Dermis blood vessel endothelial cell (primary cell): ENCODE measurements around the gene CD6. TPM values are rescaled to one million over a fixed set of nuclear protein-coding genes. Genes with fewer than 3 reads are reported as not detected.

Experiments
- DNase-seq: peaks from one replicate; pipeline ENCODE4 v3.0.0; 2010
- total RNA-seq: library from RNA; depleted of rRNA; stranded (reverse); fragments of >200 nt; gene quantifications from 2 replicates; pipeline ENCODE4 v1.2.3, GENCODE V29; 2014

Gene CD6
- total RNA-seq, 1 donor from 2014 or later = not detected

DNA sequence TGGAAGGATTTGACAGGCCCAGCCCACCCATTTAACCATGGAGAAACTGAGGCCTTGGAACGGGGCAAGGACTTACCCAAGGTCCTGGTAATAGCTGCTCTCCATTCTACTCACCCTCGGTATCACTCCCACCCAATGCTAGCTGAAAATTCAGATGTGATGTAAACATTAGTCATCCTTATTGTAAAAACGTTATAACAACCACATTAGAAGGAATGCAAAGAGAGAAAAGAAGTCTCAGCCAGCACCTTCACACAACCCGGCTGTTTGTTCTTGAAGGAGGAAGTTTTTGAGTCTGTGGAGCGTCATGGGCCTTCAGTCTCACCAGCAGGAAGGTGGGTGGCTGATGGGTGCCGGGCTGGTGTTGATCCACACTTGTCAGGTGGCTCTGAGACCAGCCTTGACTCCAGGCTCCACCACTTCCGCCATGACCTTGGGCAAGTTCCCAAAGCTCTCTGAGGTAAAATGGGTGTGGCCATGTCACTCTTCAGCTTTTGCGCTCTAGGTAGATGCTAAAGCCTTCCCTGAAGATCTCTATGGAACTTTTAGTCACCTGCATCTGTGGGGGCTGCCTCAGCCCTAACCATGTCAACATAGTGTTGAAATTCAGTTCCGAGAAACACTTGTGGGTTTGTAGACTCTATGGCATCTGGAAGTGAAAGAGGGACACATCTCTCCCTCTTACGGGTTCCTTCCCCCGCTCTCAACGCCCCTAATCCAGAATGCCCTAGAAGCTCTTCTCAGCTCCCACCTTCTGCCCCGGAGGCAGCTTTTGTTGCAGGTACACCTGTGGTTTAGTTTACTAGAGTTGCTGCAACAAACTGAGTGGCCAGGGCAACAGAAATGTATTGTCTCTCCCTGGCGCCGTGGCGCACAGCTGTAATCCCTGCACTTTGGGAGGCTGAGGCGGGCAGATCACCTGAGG is 14.8 kb downstream of the CD6 start:
- DNase-seq = no peak

DNA sequence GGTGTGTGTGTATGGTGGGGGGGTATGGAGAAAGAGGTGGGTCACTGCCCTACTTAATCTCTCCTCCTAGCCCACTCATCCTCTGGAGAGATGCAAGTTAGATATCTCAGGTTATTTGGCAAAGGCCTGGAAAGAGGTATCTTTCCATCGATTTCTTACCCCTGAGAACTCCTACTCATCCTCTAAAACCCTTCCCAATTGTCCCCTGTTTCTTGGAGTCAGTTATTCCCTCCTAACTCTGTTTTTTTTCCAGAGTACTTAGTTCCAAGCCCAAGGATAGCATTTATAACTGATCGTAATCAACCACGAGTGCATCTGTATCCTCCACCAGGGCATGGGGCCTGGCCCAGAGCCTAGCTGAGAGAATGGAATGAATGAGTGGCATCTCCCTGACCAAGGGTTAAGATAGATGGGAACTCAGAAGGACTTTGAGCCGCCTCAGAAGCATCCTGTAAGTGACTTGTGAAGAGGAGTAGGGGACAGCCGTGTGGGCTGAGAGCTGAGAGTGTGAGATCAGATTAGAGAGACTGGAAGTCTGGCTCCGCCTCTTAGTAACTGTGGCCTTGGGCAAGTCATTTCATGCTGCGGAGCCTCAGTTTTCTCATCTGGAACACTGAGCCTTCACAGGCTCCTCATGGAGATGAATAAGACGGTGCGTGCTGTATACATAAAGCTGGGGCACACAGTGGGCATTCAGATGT is 16.2 kb downstream of the CD6 start:
- DNase-seq = no peak

DNA sequence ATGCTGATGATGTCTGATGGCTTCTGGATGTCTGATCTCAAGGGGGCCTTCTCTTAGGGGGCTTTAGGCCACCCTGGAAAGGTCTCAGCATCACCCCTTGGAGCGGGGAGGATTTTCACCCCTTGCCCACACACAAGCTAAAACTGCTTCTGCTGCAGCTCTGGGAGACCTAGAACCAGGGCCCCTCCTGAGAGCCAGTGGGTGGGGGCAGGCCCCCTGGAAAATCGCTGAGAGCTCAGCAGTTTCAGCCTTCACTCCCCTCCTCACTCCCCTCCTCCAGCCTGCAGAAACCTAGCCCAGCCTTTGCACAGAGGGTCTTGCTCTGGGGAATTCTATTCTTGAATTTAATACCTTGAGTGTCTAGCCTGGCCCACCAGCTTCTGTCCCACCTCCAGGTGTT is 17.2 kb downstream of the CD6 start:
- no peak for DNase-seq

DNA sequence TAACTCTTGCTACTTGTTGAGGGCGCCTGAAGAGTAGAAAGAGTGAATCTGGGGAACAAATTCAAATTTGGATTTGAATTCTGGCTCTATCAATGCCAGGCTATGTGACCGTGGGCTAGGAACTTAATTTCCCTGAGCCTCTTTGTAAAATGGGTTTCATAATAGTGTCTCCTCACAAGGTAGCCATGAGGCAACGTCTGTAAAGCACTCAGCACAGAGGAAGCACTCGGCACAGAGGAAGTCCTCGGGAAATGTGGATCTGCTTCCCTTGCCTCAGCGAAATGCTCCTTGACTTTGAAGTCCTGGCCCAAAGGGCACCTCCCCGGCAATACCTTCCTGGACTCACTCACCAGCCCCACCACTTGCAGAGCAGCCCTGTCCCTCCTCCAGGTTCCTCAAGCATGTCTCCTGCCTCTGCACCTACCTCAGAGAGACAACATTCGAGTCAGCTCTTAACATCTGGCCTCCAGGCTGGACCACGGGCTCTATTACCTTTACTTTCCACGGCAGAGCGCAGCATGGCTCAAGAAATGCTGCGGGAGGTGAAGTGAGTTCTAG is 17.7 kb downstream of the CD6 start:
- no peak for DNase-seq

DNA sequence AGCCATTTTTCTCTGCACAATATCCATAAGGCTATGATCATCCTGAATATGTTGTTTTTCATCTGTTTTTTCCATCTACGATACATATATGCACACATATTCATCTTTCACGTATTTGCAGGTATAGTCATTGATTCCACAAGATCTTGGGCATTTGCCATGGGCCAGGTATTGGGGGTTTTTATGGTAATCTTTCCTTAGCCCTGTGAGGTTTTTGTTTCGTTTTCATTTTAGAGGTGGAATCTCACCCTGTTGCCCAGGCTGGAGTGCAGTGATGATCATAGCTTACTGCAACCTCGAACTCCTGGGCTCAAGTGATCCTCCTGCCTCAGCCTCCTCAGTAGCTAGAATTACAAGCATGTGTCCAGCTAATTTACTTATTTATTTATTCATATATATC is 20.0 kb downstream of the CD6 start:
- no peak for DNase-seq

DNA sequence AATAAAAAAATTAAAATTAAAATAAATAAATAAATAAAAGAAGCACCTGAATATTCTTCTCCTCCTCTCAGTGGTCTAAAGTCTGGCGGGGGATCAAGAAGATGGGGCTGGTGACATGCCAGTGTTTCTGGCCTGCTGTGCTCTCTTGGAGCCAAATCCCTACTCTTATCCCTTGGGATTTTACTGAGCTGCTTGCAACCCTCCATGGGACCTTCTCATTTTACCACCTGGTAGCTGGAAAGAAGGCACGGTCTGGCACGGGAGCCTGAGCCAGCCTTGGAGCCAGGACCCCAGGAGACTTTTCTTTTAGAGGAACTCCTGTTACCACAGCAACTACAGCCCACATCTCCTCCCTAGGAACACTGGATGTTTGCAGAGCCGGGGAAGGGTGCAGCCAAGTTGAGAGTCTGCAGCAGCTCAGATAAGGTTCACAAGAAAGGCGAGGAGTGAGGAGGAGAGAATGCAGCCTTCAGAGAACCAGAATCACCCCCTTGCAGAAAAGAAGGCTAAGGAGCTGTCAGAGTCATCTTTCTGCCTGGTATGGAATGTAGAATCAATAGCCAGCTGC is 21.4 kb downstream of the CD6 start:
- no peak for DNase-seq

DNA sequence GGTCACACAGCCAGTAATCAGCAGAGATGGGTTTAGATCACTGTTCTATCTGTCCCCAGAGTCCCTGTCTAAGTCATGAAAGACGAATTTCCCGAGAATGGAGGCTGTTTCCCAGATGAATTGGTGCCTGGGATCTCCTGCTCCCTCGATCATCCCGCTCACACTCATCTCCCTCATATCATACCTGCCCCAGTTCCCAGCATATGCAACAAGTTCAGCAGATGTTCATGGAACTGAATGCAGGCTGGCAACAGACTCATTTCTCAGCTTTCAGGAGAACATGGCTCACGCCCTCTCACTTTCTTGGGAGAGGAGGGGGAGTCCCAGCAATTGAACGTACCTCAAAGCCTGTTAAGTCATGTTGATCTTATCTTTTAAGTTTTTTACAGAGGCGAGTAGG is 22.1 kb downstream of the CD6 start:
- DNase-seq = no peak

DNA sequence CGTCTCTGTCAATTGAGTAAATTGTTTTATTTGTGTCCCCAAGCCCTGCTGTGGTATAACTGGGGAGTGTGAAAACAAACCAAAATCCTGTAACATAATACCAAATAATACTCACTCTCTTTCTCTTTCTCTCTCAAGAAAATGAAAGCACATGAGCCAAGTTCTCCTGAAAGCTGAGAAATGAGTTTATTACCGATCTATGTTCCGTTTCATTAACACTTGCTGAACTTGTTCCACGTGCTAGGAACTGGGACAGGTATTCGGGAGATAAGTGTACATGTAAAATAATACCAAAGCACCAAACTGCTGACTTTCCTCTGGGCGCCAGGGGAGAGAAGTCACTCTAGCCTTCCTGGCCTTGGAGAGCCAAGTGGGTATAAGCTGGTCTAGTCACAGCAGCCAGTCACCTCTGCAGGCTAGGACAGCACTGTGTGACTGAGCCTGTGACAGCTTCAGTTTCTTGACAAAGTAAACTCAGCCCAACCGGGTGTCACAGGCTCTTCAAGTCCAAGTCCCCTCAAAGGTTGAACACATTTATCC is 23.1 kb downstream of the CD6 start:
- DNase-seq = no peak

DNA sequence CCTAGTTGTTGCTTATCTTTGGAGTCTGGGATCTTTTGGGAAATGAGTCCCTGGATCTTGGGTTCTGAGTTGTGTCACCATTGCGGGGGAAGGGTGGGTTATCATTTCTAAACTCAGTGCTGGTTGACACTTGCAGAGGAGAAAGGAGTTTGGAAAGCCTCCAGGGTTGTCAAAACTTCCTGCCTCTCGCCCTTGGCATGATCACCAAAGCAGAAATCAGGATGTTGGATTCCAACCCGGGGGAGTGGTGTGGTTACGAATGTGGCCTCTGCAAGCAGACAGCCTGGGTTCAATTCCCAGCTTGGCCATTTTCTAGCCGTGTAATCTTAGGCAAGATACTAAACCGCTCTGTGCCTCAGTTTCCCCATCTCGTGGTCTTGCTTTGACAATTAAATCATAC is 24.3 kb downstream of the CD6 start:
- DNase-seq = no peak

DNA sequence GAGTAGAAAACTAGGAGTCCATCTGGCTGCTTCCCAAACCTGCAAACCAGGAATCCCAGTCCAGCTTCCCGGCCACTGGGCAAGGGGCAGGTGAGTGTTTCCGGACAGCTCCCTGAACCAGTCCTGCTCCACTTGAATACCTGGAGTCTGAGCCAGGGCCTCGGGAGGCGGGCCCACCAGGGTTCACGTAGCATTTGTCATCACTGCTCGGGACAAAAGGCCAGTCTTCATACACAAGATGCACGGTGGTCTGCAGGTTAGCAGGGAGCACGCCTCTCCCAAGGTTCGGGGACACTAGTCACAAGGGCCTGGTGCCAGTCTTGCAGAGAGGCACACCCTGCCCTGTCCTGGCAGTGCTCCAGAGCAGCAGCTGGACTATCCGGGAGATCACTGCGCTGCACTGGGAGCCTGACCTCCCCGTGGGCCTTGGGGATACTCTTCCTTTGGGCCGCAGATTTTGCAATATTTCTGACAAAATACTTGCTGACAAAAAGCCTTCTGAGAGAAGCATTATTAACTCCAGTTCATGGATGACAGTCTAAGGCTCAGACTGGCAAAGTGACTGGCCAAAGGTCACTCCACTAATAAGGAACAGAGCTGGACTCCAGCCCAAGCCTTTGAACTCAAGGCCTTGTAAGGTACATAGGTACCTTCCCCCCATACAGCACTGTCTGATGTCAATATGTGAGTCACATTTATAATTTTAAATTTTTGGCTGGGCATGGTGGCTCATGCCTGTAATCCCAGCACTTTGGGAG is 25.1 kb downstream of the CD6 start:
- DNase-seq = no peak

DNA sequence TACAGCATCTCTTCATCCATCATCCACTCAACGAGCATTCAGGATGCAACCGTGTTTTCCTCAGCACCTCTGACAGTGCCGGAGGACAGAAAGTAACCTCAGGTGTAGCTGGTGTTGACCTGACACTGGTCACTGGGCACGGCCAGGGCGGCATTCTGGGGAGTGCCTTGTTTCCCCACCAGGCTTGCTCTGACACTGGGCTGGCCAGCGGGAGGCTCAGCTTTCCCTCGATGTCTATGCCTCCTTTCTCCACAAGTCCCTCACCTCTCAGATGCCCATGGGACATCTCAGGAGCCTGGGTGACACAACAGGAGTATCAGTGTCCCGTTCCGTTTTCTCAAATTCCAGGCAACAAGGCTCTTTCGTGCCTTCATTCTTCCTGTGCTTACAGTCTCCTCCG is 28.9 kb downstream of the CD6 start:
- DNase-seq = no peak

DNA sequence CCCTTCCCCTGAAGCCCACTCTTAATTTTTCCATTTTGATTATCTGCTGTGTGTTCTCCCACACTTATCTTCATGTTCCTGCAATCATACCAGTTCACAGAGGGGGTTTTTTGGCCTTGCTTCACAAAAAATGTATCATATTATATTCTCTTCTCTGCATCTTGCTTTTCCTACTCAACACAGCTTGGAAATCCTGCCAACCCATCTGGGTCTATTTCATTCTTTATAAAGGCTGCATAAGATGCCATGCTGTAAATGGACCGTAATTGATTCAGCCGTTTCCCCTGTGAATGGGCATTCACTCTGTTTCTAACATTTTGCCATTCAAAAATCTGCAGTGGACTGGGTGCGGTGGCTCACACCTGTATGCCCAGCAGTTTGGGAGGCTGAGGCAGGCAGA is 30.5 kb downstream of the CD6 start:
- DNase-seq = no peak

DNA sequence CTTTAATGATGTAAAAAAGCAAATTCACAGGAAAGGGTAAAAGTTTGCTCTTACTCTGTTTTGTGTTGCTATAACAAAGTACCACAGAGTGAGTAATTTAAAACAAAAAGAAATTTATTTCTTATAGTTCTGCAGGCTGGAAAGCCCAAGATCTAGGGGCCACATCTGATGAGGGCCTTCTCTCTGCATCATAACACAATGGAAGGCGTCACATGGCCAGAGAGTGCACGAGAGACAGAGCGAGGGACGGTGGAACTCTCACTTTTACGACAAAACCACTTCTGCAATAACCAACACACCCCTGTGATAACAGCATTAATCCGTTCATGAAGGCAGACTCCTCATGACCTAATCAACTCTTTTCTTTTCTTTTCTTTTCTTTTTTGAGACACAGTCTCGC is 31.1 kb downstream of the CD6 start:
- DNase-seq = no peak

DNA sequence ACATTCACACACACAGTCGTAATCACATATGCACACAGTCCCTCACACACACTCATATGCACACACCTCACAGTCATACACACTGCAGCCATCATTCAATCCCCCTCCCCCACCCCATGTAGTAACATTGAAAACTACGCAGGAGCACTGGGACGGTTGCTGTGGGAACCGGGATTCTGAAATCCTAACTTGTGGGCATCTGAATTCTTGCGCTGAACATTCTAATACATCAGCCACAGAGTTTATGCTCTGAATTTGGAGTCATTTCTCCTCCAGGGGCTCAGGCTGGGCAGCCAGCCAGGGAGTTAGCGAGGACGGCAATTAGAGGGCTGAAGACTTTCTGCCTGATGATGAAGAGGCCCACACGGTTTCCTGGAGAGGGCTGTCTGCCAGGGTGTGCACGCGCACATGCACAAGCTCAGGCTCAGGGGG is 32.7 kb downstream of the CD6 start:
- DNase-seq = no peak

DNA sequence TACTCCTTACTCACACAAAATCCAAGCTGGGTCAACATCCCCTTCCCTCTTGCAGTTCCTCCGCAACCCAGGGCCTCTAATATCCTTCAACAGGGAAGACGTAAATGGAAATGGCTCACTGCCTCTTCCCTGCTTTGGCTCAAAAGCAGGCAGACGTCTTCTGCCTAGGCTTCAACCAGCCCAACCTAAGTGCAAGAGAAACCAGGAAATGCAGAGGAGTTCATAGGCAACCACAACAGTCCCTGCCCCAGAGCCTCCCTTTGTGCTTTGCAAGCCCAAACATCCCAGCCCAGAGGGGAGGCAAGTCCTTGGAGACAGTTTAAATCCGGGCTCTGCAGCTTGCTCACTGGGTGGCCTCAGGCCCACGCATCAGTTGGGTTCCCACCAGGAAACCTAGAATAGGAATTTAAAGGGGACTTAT is 33.3 kb downstream of the CD6 start:
- no peak for DNase-seq

DNA sequence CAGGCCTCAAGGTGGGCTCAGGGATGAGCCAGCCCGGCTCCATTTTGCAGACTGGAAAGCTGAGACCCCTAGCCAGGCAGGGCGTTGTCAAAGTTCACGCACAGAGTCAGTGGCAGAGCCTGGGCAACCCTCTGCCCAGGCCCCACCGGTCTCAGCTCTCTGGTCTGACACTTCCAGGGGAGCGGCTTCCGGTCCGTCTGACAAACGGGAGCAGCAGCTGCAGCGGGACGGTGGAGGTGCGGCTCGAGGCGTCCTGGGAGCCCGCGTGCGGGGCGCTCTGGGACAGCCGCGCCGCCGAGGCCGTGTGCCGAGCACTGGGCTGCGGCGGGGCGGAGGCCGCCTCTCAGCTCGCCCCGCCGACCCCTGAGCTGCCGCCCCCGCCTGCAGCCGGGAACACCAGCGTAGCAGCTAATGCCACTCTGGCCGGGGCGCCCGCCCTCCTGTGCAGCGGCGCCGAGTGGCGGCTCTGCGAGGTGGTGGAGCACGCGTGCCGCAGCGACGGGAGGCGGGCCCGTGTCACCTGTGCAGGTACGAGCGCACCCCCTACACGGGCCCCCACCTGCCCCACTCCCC is 36.0 kb downstream of the CD6 start:
- no peak for DNase-seq

DNA sequence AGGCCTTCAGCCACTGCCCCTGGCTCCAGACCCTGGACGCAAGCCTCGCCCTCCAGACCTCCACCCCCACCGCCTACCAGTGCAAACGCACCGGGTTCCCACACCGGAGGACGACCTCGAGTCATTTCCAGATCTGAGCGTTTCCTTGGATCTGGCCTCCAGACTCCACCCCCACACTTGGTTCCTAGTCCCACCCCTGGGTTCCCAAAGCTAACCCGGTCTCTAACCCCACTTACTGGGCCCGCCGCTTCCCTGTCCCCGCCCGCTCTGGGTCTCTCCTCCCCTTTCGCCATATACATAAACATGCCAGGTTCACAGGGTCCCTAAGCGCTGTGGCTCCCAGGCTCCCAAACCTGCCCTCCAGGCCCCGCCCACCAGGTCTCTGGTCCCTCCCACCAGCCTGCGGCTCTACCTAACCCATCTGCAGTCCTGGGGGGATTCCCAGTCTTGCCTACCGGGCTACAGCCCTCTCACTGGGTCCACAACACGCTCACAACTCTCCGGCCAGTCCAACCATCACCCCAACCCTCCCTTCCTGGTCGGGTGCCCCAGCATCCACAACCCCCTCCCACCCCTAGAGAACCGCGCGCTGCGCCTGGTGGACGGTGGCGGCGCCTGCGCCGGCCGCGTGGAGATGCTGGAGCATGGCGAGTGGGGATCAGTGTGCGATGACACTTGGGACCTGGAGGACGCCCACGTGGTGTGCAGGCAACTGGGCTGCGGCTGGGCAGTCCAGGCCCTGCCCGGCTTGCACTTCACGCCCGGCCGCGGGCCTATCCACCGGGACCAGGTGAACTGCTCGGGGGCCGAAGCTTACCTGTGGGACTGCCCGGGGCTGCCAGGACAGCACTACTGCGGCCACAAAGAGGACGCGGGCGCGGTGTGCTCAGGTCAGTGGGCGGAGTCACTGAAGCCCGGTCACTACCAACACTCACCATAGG is 36.7 kb downstream of the CD6 start:
- DNase-seq = no peak

DNA sequence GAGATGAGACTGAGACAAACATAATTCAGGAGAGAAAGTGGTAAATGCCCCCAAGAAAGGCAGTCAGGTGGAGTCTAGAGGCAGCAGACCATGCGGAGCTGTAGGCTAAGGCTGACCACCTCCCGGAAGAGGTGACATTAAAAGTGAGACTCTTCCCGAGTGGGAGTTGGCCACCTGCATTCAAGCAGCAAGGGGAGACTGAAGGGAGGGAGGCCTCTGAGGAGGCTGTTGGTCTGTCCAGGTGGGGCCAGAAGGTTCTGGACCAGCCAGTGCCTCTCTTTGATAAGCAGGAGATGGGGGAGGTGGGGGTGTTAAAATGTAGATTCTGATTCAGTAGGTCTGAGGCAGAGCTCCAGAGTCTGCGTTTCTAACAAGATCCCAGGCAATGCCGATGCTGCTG is 37.5 kb downstream of the CD6 start:
- no peak for DNase-seq

DNA sequence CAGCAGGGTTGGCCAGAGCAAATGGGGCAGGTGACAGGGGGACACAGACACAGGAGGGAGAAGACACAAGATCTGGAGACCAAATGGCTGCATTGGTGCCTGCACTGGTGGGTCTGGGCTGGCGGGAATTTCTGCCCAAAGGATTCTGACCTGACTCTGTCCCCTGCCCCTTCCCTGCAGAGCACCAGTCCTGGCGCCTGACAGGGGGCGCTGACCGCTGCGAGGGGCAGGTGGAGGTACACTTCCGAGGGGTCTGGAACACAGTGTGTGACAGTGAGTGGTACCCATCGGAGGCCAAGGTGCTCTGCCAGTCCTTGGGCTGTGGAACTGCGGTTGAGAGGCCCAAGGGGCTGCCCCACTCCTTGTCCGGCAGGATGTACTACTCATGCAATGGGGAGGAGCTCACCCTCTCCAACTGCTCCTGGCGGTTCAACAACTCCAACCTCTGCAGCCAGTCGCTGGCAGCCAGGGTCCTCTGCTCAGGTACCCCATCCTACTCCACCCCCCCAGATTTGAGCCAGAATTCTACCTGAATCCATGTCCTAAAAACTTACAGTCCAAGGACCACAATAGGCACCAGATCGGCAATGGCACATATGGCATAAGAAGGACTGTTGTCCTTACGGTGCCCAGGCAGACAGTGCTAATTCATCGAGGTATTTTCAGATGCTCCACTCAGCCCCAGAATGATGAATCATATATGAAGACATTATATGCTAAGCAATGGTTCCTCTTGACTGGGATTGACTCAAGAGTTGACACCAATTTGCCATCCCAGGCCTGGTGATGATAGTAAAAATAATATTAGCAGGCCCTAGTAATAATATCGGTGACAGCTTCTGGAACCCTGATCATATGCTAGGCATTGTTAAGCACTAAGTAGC is 38.2 kb downstream of the CD6 start:
- DNase-seq = no peak
